Activated CD8-positive, alpha-beta memory T cell treated with anti-CD3 and anti-CD28 coated beads for 24 hours (primary cell): ENCODE measurements around the gene ANKRD18A.
A peak's percentile ranks its signal among the peaks of the same experiment; 100 is the strongest.
"Not testable (repeated sequence)": the region's sequence is repeated elsewhere in the genome, so short reads cannot be mapped to it uniquely, and the experiment has no call there.

Source experiments
- DNase-seq: peaks from one replicate; pipeline ENCODE4 v3.0.0-alpha.2; 2020

Gene ANKRD18A

GRCh38 chr9:38622951-38623350 lies 2.6 kb upstream of the ANKRD18A start:
- no peak for DNase-seq

DNA sequence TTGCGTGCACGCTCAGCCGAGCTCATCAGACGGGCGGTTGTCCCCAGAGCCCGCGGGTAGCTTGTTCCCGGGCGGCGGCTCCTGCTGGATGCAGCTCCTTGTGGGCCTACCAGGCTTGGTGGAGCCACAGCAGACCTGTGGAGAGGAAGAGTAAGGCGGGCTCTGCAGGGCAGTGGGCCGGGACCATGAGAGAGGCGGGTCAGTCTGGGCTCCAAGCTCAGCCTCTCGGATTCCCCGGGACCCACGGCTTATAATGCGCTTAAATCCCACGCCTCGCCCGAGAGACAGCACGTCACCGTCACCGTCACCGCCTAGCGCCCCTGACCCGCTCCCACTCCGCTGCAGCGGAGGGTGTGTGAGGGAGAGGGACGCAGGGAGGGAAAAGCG lies 1.9 kb upstream of the ANKRD18A start:
- no peak for DNase-seq

GRCh38 chr9:38621434-38622287 lies 1.3 kb upstream of the ANKRD18A start:
- DNase-seq, result peak; percentile 76

GRCh38 chr9:38619556-38620447 lies 594 bp downstream of the ANKRD18A start:
- peak; percentile 65 for DNase-seq

DNA sequence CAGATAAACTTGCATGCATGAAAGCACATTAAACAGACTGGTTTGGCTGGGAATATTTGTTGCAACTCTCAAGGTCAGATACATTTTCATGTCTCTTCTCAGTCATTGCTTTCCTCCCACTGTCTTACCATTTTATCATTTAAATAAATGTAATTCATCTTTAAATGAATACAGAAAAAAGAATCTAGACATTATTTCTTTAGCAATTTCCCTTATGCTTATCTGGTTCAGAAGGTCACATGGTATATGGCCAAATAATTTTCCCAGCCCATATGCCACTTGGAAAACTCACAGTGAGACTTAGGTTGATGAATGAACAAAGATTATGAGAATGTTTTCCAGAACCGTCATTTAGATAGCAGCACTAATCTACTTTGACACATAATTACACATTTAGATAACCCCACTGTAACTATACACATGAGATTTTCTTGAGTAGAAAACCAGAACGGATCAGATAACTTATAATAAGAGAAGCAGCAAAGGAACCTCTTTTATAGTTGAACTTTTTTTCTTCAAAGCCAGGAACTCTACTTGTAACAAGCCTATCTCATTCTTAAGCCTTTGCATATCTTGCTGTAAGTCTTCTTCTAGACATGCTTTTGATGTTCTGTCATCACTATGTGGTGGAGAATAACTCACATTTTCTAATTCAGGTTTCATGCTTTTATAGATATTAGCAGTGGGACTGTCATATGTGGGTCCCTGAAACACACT lies 22.2 kb downstream of the ANKRD18A start:
- DNase-seq, result not testable (repeated sequence)

- DNase-seq, result not testable (repeated sequence)
Measured at GRCh38 chr9:38595117-38595516, 25.3 kb downstream of the ANKRD18A start.

DNA sequence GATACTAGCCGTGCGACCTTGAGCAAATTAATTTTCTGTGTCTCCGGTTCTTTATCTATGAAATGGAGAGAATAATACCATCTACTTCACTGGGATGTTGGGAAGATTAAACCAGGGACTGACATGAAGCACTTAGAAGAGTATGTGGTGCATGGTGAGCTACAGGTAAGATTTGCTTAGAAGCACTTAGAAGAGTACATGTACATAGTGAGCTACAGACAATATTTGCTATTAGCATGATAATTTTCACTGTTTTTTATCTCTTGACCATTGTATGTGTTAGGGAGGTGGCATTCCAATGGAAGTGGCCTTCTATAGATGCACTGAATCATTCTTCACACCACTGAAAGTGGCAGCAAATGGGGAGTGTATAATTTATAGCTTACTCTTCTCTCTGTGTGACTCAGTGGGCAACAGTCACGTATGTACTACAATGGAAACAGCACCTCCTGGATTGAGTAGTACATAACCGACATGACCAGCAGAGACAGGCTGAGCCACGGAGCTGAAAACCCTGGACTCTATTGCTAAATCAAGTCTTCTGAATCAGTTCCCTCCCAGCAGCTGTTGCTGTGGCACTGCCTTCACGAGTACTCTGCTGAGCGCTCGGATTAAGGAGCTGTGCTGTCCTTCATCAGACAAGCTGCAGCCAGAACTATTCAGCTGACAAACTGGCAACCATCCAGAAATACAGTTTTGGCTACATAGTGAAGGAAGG lies 28.9 kb downstream of the ANKRD18A start:
- not testable (repeated sequence) for DNase-seq

DNA sequence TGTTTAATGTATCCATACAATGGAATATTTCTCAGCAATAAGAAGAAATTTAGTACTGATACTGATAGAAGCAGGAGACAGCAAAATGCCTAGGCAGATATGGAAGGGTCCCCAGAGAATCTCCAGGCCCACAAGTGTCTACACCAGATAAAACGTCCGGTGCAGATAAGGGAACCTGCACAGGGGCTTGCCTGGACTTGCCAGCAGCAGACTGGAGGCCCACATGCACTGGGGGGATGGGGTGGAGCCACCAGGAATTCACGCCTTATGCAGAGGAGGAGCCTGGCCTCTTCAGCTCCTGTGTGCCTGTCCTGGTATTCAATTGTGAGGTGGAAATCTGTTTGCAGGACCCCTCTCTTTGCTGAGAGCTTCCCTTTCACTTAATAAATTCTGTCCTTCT lies 36.6 kb downstream of the ANKRD18A start:
- DNase-seq, result not testable (repeated sequence)

- not testable (repeated sequence) for DNase-seq
Measured at GRCh38 chr9:38580112-38580511, 40.3 kb downstream of the ANKRD18A start.

- not testable (repeated sequence) for DNase-seq
Measured at GRCh38 chr9:38576181-38576580, 44.2 kb downstream of the ANKRD18A start.

GRCh38 chr9:38566048-38566447 lies 54.3 kb downstream of the ANKRD18A start:
- DNase-seq, result not testable (repeated sequence)

DNA sequence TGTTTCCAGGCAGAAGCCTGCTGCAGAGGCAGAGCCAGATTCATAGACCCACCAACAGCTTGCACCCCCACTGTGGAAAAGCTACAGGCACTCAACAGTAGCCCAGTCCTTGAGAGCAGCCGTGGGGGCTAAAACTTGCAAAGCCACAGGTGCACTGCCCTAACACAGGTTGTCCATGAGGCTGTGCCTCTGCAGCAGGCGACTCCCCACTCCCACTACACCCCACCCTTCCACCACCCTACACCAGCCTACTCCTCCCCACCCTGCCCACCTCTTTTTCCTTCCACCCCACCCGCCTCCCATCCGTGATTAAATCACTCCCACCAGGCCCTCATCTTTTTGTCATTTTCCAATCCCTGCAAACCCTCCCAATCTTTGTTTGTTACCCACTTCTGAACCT lies 55.2 kb downstream of the ANKRD18A start:
- DNase-seq, result not testable (repeated sequence)

DNA sequence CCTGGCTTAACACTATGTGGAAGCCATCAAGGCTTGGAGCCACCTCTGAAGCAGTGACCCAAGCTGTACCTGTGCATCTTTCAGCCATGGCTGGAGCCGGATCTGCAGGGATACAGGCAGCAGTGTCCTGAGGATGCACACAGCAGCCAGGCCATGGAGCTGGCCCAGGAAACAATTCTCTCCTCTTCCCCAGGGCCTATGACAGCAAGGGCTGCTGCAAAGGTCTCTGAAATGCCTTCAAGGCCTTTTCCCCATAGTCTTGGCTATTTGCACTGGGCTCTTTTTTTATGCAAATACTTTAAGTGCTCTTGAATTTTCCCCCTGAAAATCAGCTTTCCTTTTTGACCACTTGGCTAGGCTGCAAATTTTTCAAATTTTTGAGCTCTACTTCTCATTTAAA lies 56.5 kb downstream of the ANKRD18A start:
- DNase-seq, result not testable (repeated sequence)

DNA sequence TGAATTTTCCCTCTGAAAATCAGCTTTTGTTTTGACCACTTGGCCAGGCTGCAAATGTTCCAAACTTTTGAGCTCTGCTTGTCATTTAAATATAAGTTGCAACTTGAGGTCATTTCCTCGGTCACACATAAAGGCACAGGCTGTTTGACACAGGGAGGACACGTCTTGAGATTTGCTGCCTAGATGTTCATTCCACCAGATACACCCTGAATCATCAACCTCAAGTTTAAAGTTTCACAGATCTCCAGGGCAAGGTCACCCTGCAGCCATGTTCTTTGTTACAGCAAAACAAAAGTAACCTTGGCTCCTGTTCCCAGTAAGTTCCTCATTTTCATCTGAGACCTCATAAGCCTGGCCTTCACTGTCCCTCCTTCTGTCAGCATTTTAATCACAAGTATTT lies 59.3 kb downstream of the ANKRD18A start:
- not testable (repeated sequence) for DNase-seq

DNA sequence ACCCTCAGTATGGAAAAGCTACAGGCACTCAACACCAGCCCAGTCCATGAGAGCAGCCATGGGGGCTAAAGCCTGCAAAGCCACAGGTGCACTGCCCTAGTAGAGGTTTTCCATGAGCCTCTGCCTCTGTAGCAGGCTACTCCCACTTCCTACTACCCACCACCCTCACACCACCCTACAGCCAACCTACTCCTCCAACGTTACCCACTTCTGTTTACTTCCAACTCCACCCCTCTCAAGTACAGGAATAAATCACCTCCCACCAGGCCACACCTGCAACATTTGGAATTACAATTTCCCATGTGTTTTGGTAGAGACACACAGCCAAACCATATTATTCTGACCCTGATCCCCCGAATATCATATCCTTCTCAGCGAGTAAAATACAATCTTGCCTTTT lies 61.2 kb downstream of the ANKRD18A start:
- DNase-seq, result not testable (repeated sequence)

DNA sequence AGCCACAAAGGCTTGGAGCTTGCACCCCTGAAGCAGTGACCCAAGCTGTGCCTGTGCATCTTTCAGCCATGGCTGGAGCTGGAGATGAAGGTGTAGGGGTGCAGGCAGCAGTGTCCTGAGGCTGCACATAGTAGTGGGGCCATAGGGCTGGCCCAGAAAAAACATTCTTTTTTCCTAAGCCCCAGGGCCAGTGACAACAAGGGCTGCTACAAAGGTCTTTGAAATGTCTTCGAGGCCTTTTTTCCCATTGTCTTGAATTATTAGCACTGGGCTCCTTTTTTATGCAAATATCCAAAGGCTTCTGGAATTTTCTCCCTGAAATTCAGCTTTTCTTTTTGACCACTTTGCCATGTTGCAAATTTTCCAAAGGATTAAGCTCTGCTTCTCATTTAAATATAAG lies 62.6 kb downstream of the ANKRD18A start:
- DNase-seq, result not testable (repeated sequence)

- DNase-seq, result not testable (repeated sequence)
Measured at GRCh38 chr9:38554966-38555365, 65.4 kb downstream of the ANKRD18A start.

DNA sequence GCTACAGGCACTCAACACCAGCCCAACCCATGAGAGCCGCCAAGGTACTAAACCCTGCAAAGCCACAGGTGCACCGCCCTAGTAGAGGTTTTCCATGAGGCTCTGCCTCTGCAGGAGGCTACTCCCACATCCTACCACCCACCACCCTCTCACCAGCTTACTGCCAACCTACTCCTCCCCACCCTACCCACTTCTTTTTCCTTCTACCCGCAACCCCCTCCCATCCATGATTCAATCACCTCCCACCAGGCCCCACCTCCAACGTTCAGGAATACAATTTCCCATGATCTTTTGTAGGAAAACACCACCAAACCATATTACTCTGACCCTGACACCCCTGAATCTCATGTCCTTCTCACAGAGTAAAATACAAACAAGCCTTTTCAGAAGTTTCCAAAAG lies 67.4 kb downstream of the ANKRD18A start:
- DNase-seq, result not testable (repeated sequence)

DNA sequence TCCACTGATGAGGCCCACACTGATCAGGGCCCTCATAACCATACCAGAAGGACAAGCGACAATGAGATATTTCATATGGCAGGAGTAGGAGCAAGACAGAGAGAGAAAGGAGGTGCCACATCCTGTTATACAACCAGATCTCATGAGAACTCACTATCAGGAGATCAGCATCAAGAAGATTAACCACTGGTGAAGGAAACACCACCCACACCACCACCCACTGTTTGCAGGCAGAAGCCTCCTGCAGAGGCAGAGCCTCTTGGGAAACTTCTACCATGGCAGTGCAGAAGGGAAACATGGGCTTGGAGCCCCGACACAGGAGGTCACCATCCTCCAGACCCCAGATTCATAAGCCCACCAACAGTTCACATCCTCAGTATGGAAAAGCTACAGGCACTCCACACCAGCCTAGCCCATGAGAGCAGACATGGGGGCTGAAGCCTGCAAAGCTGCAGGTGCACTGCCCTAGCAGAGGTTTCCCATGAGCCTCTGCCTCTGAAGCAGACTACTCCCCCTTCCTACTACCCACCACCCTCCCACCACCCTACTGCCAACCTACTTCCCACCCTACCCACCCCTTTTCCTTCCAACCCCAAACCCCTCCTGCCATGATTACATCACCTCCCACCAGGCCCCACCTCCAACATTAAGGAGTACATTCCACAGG lies 73.8 kb downstream of the ANKRD18A start:
- DNase-seq, result not testable (repeated sequence)

GRCh38 chr9:38540535-38540934 lies 79.9 kb downstream of the ANKRD18A start:
- DNase-seq, result not testable (repeated sequence)

DNA sequence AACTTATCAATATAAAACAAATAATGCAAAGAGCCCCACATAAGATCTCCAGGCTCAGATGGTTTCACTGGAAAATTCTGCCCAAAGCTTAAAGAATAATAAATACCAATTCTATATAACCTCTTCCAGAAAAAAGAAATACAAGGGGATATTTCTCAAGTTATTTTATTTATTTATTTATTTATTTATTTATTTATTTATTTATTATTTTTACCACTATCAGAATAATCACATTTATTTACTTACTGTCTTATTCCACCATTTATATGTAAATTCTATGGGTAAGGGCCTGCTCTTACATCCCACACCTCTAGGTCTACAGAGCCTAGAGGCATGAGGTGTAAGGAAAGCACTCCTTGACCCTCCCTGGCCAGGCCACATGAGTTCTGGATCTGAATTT lies 91.1 kb downstream of the ANKRD18A start:
- DNase-seq, result no peak

DNA sequence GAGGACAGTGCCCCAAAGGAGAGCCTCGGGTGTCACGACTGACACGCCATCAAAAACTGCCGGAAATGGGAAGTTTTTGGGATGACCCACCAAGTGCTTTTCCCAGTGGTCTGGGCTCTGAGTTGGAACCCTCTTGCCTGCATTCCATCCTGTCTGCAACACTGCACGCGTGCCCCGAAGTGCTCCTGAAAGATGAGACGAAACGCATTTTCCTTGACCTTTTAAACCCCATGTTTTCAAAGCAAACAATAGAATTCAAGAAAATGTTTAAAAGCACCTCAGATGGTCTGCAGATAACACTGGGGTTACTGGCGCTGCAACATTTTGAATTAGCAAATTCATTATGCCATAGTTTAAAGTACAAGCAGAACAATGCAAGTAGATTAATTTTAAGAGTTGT lies 92.9 kb downstream of the ANKRD18A start:
- no peak for DNase-seq
